Psoas muscle (tissue), 8 donors: ENCODE data around the gene RPUSD4. TPM values are rescaled to one million over a fixed set of nuclear protein-coding genes. Genes with fewer than 3 reads are reported as not detected.

Source experiments
- ATAC-seq, 4 donors: fragments of 200-7000 bp; cut with Tn5 transposase; one replicate each; pipeline ENCODE4 v1.9.1; 2020; ENCODE audit warnings: moderate library complexity in 3 of 4, mild to moderate bottlenecking in 2 of 4
- DNase-seq, 2 donors: peaks; one replicate each; pipeline ENCODE4 v3.0.0-alpha.2; 2020
- H3K27ac ChIP-seq: fragments of 200-600 bp; one replicate; pipeline ENCODE4 v1.8.0; 2022
- H3K27me3 ChIP-seq, 3 donors: fragments of 200-600 bp in 1 of 3; one replicate each; pipeline versions ENCODE4 v1.6.1 to v1.8.0; 2013 to 2022; ENCODE audit warnings: low read length in 2 of 3, mild to moderate bottlenecking in 2 of 3, moderate library complexity in 1 of 3; ENCODE audit not compliant: insufficient read depth in 3 of 3
- H3K36me3 ChIP-seq, 2 donors: fragments of 200-600 bp in 1 of 2; one replicate each; pipeline versions ENCODE4 v1.6.1 to v1.8.0; 2013 to 2022; ENCODE audit warnings: low read depth in 1 of 2, mild to moderate bottlenecking in 1 of 2, moderate library complexity in 1 of 2; ENCODE audit not compliant: insufficient read depth in 1 of 2
- H3K4me1 ChIP-seq: fragments of 200-600 bp; one replicate; pipeline ENCODE4 v1.8.0; 2022
- H3K4me3 ChIP-seq: fragments of 200-600 bp; one replicate; pipeline ENCODE4 v1.8.0; 2022; ENCODE audit warnings: mild to moderate bottlenecking
- H3K9me3 ChIP-seq: fragments of 200-600 bp; one replicate; pipeline ENCODE4 v1.8.0; 2022
- CTCF ChIP-seq: fragments of 200-600 bp; IDR thresholded peaks from one replicate; pipeline ENCODE4 v1.8.0; 2022; ENCODE audit warnings: antibody characterized with exemption
- WGBS, 3 donors: extraction: QIAGEN DNeasy Blood & Tissue Kit; methylation state at CpG; one replicate each; pipeline versions ENCODE4 v1.1.6 to v1.1.7; 2013; 5-methylcytosine and 5-hydroxymethylcytosine counted together
- intact Hi-C, 2 donors: fragments of 100-400 bp; cut with DNase I; formaldehyde crosslinking; loops; one replicate each; pipeline versions ENCODE4 v1.11.0 to v1.14.2; 2022
- polyA plus RNA-seq, 3 donors: library from polyadenylated mRNA; stranded (reverse); fragments of 200-250 nt; gene quantifications; one replicate each; pipeline ENCODE4 v1.2.3, GENCODE V29; 2013
- total RNA-seq, 4 donors: library from RNA; stranded (reverse); fragmentation: NEBNext Ultra II Directional in 2 of 4; extraction: Animal tissue kit (Norgen Biotek cat#: 25700) in 2 of 4; gene quantifications; one replicate each; pipeline versions ENCODE4 v1.2.1 to v1.2.4, GENCODE V29; 2021 to 2023
- donor health status: healthy with polysubstance abuse.
- donor health status: DM: no; HTN: no; CAD: no; lungs with moderate emphysema.
- donor health status: Bipolar disorder and iron deficiency.
- donor health status: healthy.
- donor health status: DM: yes; HTN: yes; CAD: no.
- donor health status: DM: no; HTN: no; CAD: no.
- donor health status: DM: no; HTN: no; CAD: no.
- donor health status: DM: yes; HTN: yes; CAD: no.

The RPUSD4 gene
- total and polyA plus RNA-seq, 7 donors = 61.6 to 139 (median 86.7) TPM

- H3K27me3 ChIP-seq = no peaks in the 10 kb centered on the region
- peak overlapping the region; percentile 13 for H3K27ac ChIP-seq
- no peaks in the 10 kb centered on the region for H3K9me3 ChIP-seq
- H3K4me1 ChIP-seq = peaks cover 11% of the 10 kb centered on the region
- DNase-seq (no peak), ATAC-seq (peak in 3 of 4 donors; percentile 18 to 57 (median 55))
- 29 to 52% (median 32%) methylated on average over 1 of the region's 1 CpG for WGBS, 3 donors
- no peak overlapping the region for H3K4me3 ChIP-seq
- peaks cover 2 to 79% of the 10 kb centered on the region in 2 donors for H3K36me3 ChIP-seq
- TF ChIP-seq CTCF = no peak
- intact Hi-C loops = loop anchor here in 1 of 2 donors (1.0 kb wide), 1 partner anchor 14 kb away; no protein-coding TSS in a partner anchor
Measured at GRCh38 chr11:126254819-126255218, 43.4 kb upstream of the RPUSD4 start.

DNA sequence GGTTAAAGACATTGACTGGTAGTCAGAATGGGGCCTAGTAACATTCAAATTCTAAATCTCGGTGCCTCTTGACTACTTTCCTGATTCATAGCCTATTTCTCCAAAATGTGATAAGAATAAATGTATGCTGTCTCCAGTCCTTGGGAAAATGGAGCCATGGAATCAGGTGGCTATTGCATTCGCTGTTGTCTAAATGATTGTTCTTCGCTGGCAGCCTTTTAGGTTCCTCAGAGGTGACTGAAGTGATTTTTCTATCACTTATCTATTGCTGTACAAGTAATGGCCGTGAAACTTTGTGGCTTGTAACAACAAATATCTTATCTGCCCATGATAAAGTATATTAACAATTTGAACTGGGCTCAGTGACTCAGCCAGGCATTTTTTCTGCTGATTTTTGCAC lies 41.8 kb upstream of the RPUSD4 start:
- no peak overlapping the region for H3K4me3 ChIP-seq
- no peaks in the 10 kb centered on the region for H3K9me3 ChIP-seq
- TF ChIP-seq CTCF = no peak
- no peak for DNase-seq
- no peak overlapping the region for H3K27ac ChIP-seq
- intact Hi-C loops = no loop called here
- peaks cover 11% of the 10 kb centered on the region for H3K4me1 ChIP-seq
- ATAC-seq = no peak
- H3K36me3 ChIP-seq = peaks cover 2 to 86% of the 10 kb centered on the region in 2 donors
- H3K27me3 ChIP-seq = no peaks in the 10 kb centered on the region
- 85 to 100% (median 97%) methylated on average over 4 of the region's 4 CpGs for WGBS, 3 donors

DNA sequence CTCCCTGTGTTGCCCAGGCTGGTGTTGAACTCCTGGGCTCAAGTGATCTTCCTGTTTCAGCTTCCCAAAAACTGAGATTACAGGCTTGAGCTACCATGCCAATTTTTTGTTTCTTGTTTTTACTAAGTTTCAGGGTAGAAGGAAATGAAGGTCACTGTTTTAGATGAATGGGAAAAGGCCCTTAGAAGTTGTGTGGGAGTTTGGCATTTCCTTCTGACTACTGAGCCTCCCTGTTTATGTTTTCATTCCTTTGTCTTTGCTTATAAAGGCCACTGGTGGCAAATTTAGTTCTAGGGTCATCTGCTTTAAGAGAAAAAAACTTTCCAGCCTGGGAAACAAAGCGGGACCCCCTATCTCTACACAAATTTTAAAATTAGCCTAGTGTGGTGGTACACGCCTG lies 35.2 kb upstream of the RPUSD4 start:
- TF ChIP-seq CTCF = no peak
- H3K9me3 ChIP-seq = no peaks in the 10 kb centered on the region
- no peaks in the 10 kb centered on the region for H3K4me1 ChIP-seq
- no peak for ATAC-seq
- WGBS, 3 donors = 83 to 88% (median 85%) methylated on average over 2 of the region's 2 CpGs
- no peak for DNase-seq
- H3K27me3 ChIP-seq = no peaks in the 10 kb centered on the region
- H3K27ac ChIP-seq = no peak overlapping the region
- no peak overlapping the region for H3K4me3 ChIP-seq
- intact Hi-C loops = no loop called here
- H3K36me3 ChIP-seq = peaks cover 6 to 82% of the 10 kb centered on the region in 2 donors

DNA sequence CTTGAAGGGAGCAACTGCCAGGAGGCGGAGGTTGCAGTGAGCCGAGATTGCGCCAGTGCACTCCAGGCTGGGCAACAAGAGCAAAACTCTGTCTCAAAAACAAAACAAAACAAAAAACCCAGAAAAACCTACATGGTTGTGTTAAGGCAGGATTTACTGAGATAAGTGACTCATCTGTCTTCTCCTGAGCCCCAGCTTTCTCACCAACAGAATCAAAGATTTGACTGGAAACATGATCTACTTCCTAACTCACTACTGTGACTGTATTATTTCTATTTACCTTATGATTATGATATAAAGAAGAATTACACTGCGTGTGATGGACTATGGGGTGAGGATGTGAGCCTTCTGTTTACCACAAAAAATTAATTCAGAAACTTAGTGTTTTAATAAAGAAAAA lies 21.9 kb upstream of the RPUSD4 start:
- 85 to 96% (median 96%) methylated on average over 4 of the region's 4 CpGs for WGBS, 3 donors
- no peak for ATAC-seq
- peaks cover 15% of the 10 kb centered on the region for H3K4me1 ChIP-seq

More for the DNA sequence above, 21.9 kb upstream of the RPUSD4 start:
- no peak for TF ChIP-seq CTCF
- no peaks in the 10 kb centered on the region for H3K27me3 ChIP-seq
- peaks cover 3 to 49% of the 10 kb centered on the region in 2 donors for H3K36me3 ChIP-seq
- H3K4me3 ChIP-seq = no peak overlapping the region
- DNase-seq = no peak
- H3K9me3 ChIP-seq = no peaks in the 10 kb centered on the region
- intact Hi-C loops = no loop called here
- no peak overlapping the region for H3K27ac ChIP-seq
